Inflammatory macrophage treated with lipopolysaccharide for 1 hour (primary cell): ENCODE data around the gene PRSS22.

Experiments used
- DNase-seq, 2 donors: peaks; one replicate each; pipeline ENCODE4 v3.0.0-alpha.2; 2020 to 2022

The PRSS22 gene, protein sequence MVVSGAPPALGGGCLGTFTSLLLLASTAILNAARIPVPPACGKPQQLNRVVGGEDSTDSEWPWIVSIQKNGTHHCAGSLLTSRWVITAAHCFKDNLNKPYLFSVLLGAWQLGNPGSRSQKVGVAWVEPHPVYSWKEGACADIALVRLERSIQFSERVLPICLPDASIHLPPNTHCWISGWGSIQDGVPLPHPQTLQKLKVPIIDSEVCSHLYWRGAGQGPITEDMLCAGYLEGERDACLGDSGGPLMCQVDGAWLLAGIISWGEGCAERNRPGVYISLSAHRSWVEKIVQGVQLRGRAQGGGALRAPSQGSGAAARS

DNA sequence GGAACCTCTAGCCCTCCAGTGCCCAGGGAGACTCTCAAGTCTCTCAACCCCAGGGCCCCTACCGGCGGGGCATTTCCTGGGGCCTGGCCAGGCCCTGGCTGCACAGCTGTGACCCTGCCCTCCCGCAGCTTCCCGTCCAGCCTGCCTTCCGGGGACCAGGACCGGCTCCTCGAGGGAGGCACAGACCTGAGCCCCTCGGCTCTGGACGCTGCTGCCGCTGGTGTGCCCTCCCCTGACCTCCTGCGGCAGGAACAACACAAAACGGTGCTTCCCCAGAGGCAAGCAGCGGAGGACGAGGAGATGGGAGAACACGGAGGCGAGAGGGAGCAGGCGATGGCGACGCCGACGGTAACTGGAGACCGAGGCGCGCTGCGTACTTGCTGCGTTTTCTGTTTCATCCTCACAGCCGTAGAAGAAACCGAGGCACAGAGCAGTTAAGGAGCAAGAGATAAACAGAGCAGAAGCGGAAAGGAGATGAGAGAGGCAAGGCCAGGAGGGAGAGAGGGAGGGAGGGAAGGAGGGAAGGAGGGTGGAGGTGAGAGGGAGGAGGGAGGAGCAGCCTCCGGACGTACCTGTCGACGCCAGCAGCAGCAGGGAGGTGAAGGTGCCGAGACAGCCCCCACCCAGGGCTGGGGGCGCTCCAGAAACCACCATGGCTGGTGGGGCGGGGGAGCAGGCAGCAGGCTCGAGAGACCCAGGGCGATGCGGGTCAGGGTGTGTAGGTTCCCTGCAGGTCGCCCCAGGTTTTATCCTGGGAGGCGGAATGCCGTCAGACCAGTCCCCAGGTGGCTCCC lies at the start of gene PRSS22:
PRSS22 (minus strand) TSS at position 720 of the 794 bp plus-strand sequence; CDS start at position 654, 66 bp downstream.
- DNase-seq, result no peak

DNA sequence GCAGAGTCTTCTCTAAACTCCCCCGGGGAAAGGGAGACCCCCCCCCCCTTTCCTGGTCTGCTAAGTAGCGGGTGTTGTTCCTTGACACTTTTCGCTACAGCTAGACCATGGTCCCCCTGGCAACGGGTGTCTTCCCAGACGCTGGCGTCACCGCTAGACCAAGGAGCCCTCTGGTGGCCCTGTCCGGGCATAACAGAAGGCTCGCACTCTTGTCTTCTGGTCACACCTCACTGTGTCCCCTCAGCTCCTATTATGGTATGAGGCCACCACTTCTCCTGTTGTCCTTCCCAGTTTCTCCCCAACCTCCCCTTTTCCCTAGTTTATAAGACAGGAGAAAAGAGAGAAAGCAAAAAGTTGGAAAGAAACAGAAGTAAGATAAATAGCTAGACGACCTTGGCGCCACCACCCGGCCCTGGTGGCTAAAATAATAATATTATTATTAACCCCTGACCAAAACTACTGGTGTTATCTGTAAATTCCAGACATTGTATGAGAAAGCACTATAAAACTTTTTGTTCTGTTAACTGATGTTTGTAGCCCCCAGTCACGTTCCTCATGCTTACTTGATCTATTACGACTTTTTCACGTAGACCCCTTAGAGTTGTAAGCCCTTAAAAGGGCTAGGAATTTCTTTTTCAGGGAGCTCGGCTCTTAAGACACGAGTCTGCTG lies 49.2 kb upstream of the PRSS22 start:
- peak; percentile 25 to 44 for DNase-seq

DNA sequence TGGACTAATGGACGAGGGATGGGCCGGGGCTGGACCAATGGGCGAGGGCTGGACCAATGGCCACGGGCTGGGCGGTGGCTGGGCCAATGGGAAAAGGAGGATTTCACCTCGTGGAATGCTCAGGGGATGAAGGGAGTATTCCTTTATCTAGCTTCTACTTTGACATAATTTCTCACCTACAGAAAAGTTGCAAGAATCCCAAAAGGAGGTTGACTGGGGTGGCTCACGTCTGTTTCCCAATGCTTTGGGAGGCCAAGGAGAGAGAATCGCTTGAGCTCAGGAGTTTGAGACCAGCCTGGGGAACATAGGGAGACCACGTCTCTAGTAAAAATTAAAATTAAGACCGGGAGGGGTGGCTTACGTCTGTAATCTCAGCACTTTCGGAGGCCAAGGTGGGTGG lies 48.0 kb upstream of the PRSS22 start:
- no peak for DNase-seq

DNA sequence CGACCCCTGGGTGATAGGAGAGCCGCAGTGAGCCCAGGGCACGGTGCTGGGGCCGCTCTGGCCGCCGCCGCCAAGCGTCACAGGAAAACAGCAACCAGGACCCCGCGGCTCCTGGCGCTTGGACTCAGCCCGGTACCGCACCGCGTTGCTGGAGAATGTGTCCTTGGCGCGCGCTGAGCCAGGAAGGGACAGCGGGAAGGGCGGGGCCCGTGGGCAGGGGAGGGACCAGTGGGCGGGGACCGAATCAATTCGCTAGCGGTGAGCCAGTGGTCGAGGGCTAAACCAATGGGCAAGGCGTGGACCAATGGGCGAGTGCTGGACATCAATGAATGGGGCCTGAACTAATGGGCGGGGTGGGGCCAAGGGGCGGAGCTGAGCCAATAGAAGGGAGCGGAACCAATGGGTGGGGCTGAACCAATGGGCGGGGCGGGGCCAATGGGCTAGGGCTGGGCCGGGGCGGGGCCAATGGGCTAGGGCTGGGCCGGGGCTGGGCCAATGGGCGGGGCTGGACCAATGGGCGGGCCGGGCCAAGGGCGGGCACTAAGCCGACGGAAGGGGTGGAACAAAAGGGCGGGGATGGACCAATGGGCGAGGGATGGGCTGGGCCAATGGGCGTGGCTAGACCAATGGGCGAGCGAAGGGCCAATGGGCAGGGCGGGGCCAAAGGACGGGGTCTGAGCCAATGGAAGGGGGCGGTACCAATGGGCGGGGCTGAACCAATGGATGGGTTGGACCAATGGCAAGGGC lies 47.4 kb upstream of the PRSS22 start:
- peak; percentile 100 for DNase-seq

DNA sequence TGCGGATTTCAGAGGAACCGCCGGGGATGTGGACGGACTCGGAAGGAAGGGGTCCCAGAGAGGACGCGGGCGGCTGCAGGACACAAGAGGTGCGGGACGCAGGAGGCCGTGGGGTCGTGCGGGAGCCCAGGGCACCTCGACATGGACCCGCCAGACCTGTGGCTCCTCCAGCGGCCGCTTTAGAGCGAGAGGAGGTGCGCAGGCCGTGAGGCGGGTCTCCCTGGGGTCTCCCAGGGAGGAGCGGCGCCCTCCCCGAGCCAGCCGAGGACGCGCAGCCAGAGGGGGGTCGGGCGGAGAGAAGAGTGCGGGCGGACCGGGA lies 46.9 kb upstream of the PRSS22 start:
- DNase-seq, result no peak

DNA sequence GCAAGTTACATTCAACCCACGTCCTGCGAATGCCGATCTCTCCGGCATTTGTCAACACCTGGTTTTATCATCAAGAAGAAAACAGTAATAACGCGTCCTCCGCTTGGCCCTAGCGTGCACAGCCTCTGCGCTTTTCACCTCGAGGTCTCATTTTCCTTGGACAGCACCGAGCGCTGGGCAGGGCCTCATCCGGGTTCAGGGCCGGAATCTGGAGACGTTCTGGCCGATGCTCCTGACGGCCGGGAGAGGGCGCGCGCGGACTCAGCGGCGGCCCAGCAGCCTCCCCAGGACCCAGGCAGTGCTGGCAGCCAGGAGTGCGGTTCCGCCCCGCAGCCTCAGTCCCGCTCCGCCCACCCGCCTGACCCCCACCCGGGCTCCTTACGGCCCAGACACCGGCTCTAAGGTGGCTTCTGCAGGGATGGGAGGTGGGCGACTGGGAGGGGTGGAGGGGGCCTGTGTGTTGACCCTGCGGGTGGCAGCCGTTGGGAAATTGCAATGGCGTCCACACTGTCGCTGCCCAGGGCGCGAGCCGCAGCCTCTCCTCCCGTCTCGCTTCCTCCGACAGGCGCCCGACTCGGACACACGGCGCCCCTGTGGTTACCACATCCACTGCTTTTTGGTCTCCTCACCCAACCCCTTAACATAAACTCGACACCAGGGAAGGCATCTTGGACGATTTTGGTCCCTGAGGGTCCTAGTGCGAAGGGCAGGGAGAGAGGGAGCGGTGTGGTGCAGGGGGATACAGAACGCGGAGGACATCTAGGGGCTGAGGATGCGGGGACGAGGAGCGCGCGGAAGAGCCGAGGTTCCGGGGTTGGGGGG lies 46.3 kb upstream of the PRSS22 start:
- peak; percentile 73 to 89 for DNase-seq

DNA sequence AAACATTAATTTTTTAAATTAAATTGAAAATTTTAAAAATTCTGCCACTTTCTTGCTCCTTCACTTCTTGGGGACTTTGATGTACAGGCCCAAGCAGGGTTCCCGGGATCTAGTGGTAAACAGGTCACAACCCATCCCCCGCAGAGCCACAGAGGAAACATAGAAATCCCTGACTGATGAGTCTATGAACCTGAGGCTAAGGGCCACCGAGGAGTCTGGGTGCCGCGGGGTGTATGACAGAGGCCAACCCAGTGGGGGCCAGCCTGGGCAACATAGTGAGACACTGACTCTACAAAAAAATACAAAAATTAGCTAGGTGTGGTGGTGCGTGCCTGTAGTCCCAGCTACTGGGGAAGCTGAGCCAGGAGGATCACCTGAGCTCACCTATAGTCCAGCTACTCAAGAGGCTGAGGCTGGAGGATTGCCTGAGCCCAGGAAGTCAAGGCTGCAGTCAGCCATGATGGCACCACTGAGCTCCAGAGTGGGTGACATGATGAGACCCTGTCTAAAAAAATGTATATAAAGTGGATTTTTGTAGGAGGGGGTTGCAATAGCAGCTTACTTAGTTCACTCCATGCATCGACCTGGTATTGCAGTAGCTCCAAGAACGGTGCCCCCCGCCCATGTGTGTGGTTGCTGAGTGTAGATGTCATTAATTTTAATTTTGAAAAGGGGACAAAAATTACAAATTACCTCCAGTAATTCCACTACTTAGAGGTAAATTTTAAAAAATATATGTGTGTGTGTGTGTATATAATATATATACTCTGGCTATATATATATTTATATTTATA lies 44.6 kb upstream of the PRSS22 start:
- DNase-seq, result no peak

DNA sequence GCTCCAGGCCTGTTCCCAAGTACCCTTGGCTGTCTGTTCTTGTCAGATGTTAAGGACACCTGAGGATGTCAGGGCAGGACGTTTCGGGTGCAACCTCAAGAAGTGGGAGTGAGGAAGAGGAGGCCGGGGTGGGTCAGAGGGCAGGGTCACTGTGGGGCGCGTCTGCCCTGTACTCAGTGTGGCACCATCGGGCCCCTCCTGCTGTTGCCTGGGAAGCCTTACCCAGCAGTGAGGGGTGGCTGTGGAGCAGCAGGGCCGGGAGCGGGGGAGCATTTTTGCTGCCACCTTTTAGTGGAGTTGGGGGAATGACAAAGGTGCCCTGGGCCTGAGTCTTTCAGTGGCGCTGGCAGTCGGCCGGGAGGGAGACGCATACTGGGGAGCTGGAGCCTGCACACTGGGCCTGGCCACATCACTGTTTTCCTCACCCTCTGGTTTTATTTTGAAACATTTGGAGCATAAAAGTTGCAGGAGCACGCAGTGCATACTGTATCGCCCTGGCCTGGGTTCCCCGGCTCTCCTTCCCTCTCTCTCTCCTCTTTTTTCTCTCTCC lies 42.6 kb upstream of the PRSS22 start:
- DNase-seq, result no peak

DNA sequence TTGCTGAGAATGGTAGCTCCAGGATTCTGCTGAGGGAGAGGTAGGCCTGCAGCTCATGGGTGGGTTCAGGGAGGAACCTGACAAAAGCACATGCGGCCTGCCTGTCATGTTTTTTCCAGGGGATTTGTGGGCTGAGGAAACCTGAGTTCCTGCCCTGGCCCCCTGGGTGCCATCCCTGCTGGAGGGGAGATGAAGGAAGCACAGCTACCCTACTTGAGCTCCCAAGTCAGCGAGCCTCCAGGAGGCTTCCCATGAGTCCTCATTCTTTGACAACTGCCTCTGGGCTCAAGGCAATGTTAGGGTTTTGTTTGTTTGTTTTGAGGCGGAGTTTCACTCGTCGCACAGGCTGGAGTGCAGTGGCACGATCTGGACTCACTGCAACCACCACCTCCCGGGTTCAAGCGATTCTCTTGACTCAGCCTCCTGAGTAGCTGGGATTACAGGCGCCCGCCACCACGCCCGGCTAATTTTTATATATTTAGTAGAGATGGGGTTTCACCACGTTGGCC lies 41.6 kb upstream of the PRSS22 start:
- DNase-seq, result no peak

DNA sequence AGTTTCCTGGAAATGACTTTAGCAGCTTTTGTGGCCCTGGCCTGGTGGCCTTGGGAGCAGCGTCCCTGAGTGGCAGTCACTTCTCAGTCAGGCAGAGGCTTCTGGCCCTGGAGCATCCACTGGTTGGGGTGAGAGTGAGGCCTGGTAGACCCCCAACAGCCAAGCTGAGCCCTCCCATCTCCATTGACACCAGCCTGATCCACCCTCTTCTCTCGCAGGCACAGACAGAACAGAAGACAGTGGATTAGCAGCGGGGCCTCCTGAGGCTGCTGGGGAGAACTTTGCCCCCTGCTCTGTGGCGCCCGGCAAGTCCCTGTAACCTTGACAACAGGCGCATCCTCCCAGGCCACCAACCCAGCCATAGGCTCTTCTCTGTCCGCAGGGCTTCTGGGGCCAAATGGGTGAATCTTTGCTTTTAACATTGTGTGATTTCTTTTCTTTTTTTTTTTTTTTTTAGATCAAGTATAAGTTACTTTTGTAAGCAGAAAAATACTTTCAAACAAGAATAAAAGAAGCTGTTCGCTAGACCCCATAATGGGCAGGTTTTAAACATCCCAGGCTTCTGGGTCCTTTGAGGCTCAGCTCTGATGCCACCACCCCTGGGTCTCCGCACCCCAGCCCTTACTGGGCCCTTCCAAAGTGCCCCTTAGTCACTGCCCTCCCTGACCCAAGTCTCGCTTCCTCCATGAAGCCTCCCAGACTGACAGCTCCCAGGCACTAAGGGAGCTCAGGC lies 41.0 kb upstream of the PRSS22 start:
- DNase-seq, result no peak

DNA sequence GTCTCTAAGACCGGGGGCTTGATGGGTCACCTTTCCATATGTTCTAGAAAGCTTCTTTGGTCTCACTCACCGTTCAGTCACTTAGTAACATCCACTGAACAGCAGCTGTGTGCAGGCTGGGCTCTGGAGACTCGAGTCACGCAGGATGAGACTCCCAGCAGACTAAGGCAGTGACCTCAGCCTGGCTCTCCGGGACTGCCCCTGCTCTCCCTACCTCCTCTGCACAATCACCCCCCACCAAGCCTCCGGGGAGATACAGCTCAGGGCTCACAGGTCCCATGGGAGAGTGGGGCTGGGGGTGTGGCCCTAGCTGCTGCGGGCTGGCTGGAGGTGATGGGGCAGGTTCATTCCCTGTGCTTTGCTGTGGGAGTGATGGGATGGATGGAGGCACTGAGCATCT lies 39.1 kb upstream of the PRSS22 start:
- no peak for DNase-seq

DNA sequence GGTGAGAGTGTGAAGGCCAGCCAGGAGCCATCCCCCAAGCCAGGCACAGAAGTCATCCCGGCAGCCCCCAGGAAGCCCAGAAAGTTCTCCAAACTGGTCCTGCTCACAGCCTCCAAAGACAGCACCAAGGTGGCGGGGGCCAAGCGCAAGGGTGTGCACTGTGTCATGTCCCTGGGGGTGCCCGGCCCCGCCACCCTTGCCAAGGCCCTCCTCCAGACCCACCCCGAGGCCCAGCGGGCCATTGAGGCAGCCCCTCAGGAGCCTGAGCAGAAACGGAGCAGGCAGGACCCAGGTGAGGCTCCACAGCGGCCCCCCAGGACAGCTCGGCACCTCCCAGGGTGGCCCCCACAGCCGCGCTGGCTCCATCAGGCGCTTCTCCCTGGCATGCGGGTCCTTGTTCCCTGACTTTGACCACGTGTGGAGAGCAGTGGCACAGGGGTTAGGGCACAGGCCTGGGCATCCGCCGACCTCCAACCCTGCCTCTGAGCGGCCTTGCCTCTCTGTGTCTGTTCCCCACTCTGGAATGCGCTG lies 38.6 kb upstream of the PRSS22 start:
- no peak for DNase-seq

DNA sequence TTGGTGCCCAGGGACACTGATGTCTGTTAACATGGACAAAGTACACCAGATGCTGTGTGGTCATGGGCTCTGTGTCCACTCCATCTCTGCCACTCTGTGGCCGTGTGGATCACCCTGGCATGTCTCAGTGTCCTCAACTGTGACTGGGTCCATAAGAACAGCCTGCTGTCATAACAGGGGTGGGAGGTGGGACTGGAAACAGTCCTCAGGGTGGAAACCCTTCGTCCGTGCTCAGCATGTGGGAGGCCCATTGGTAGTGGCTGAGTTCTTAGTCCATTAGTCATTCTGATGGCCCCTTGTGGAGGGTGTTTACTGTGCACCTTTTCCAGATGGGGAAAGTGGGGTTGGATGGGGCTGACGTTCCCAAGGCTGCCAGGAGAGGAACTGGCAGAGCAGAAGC lies 37.8 kb upstream of the PRSS22 start:
- no peak for DNase-seq

DNA sequence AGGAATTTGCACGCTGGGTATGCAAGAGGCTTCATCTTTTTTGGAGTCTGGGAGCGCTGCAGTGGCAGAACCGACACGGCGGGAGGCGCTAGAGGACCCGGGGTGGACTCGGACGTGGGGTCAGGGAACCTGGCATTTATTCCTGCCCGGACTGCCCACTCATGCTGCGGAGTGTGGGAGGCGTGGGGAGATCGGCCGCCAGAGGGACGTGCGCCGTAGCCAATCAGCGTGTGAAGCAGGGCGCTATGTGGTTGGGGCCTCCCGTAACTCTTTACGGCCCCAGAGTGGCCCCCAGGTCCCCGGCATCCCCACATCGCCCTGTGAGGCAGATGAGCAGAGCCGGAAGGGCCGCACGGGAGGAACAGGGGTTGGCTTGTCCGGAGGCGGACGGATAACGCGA lies 36.3 kb upstream of the PRSS22 start:
- no peak for DNase-seq

DNA sequence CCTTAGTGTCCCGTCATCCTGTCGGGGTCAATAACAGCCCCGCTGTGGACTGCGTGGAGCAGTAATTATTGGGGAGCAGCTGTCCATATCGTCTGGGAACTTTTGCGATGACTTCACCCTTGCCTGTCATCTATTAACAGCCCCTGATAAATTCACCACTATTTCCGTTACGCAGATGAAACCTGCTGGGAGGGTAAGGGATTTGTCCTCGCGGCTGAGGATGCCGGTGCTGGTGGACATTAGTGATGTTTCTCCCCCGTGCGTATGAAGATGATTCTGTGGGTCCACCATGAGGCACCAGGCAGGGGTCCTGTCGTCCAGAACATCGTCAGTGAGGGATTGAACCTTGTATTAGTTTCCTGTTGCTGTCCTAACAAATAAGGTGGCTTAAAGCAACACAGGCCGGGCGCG lies 26.1 kb upstream of the PRSS22 start:
- DNase-seq, result no peak

DNA sequence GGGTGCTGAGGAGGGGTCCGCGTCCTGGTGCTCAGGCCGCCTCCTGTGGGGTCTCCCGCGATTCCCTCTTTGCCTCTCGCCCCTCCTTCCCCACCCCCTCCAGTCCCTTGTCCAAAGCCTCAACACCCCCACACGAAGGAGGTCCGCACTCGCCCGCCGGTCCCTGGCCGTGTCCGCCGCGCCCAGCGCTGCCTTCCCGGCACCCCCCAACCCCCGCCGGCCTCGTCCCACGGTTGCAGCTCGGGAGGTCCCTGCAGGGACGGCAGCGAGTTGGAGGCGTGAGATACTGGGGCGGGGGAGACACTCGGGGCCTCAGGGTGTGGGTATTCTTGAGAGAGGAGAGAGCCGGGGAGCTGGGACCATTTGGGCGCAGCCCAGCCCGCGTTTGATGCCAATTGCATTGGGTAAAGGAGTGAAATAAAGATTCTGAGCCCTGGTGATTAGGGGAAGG lies 25.5 kb upstream of the PRSS22 start:
- DNase-seq, result no peak

DNA sequence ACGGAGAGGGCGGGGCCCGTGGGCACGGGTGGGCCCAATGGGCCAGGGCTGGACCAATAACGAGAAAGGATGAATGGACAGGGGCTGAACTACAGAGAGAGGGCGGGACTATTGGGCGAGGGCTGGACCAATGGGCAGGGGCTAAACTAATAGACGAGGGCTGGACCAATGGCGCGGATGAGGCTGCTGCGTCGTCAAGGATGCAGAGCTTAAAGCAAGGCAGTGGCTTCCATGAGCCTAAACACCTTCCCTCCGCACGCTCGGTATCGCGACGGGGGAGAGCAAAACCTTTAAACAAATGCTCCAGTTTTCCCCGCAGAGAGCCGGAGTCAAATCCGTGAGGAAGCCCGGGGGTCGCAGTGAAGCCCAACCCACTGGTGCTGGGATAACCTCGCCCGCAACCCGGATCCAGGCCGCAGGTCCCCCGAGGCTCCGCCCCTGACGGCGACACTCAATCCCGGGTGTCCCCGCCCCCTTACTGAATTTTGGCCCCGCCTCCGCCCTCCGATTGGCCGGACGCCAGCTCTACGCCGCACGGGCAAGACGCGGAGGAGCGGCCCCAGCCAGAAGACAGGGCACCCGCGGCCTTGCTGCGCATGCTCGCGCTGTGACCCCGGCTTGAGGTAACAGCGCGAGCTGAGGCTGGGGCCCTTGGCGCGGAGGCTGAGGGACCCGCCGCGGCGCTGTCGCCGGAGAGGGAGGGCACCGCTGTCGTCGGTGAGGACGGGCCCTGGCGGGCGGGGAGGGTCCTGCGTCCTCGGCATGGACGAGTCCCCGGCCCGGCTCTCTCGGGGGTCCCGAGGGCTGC lies 24.9 kb upstream of the PRSS22 start, which contains the start of gene FLYWCH2:
FLYWCH2 (plus strand) TSS at position 566 of the 808 bp plus-strand sequence. CDS start 13,235 bp downstream, outside the sequence.
- peak; percentile 98 to 100 for DNase-seq

DNA sequence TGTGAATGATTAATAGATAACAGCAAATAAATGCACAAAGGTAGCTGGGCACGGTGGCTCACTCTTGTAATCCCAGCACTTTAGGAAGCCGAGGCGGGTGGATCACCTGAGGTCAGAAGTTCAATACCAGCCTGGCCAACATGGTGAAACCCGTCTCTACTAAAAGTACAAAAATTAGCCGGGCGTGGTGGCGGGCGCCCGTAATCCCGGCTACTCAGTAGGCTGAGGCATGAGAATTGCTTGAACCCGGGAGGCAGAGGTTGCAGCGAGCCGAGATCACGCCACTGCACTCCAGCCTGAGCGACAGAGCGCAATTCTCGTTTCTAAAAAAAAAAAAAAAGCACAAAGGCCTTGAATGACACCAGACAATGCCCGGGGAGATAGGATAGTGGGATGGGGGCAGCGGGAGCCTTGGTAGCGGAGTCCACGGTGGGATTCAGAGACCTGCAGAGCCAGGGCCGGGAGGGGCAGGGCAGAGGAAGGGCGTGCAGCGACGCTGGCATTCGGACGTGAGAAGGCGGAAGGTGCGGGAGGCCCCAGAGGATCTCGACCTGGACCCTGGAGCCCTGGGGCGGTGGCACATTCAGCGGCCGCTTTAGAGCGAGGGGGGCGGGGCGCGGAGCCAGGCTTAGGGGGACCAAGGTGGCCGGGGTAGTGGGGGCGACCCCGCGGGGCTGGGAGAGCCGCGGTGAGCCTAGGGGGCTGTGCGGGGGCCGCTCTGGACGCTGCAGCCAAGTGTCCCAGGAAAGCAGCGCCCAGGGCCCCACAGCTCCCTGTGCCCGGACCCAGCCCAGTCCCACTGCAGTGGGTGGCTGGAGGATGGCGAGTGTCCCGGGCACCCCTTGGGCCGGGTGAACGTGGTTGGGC lies 24.0 kb upstream of the PRSS22 start:
- no peak for DNase-seq
